ENCODE results near the gene TJAP1. TPM values are rescaled to one million over a fixed set of nuclear protein-coding genes. Genes with fewer than 3 reads are reported as not detected.
A peak's percentile ranks its signal among the peaks of the same experiment; 100 is the strongest.

Gene TJAP1
- total and polyA plus RNA-seq, 2 experiments from 2014 or later, result 10.3 to 16.4 TPM

DNA sequence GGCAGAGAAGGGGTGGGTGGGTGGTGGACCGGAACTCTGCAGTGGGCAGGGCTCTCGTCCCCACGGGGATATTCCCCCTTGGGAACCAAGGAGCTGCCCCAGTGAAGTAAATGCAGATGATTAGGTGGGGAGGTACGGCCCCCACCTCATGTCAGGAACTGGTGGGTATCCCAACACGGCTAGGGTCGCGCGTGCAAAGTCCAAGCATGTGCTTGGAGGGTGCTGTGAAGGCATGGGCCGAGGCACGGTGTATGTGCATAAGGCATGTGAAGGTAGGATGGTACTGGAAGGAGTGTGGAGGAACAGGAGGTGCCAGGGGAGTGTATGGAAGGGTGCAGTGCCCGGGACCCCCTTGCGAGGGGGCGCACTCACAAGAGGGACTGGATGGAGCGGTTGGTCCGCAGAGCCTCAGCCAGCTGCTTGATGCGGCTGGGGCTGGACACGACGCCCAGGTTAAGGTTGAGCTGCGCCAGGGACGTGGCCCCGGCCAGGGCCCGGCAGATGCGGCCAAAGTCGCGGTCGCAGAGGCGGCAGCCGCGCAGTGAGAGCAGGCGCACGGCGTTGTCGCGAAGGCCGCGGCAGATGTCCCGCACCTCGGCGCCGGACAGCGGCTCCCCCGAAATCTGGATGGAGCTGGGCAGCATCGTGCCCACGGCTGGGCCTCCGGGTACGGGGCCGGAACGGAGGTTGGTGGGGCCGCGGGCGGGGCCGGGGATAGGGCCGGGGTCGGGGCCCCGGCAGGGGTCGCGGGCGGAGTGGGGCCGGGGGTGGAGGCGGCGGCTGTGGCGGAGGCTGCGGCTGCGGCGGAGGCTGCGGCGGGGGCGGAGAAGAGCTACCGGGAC is 32.0 kb downstream of the TJAP1 start:
- TF ChIP-seq EZH2phosphoT487 (IDR thresholded peaks at IDR 0.05; ENCODE audit: low read depth, severe bottlenecking, unreplicated experiment) (no peak), CTCF (IDR thresholded peaks at IDR 0.05; ENCODE audit: poor library complexity) (no peak), EZH2 (IDR thresholded peaks at IDR 0.05; ENCODE audit: borderline replicate concordance) (peak; percentile 30)
- no peak overlapping the region for H3K27ac ChIP-seq
- no peaks in the 10 kb centered on the region for H3K9me2 ChIP-seq (replicated peaks; ENCODE audit: insufficient read depth)
- DNase-seq (ENCODE audit: low spot score), result no peak
- H3K36me3 ChIP-seq (replicated peaks; ENCODE audit: insufficient read depth, low read depth), result no peaks in the 10 kb centered on the region
- WGBS (ENCODE audit: low lambda C conversion rate, missing lambda C conversion rate), result 22% methylated on average over 34 of the region's 69 CpGs
- peak overlapping the region; percentile 38 for H3K4me3 ChIP-seq
- peaks cover 15% of the 10 kb centered on the region for H3K4me1 ChIP-seq (ENCODE audit: insufficient read depth)
- peaks cover 12% of the 10 kb centered on the region for H3K27me3 ChIP-seq
- H3K79me2 ChIP-seq, result peaks cover 2% of the 10 kb centered on the region
- H4K20me1 ChIP-seq (ENCODE audit: insufficient read depth, poor library complexity, severe bottlenecking), result no peaks in the 10 kb centered on the region
- H2AFZ ChIP-seq, result peak overlapping the region; percentile 8
- H3K4me2 ChIP-seq, result peak overlapping the region; percentile 99
- H3K9me3 ChIP-seq (ENCODE audit: low read depth), result no peaks in the 10 kb centered on the region

GRCh38 chr6:43509984-43510826 is 32.8 kb downstream of the TJAP1 start, which contains the start of gene LRRC73:
Gene LRRC73, minus strand, starts transcription at chr6:43510346. Its CDS starts 561 bp downstream, at chr6:43509785.
- Histone ChIP-seq H3K9me3 (ENCODE audit: low read depth) (no peaks in the 10 kb centered on the region), H3K27ac (no peak within 1 kb of the TSS), H3K4me3 (peak within 1 kb of the TSS; percentile 38), H3K36me3 (replicated peaks; ENCODE audit: insufficient read depth, low read depth) (no peaks in the 10 kb centered on the region), H3K4me1 (ENCODE audit: insufficient read depth) (peaks cover 18% of the 10 kb centered on the region), H4K20me1 (ENCODE audit: insufficient read depth, poor library complexity, severe bottlenecking) (peaks cover 6% of the 10 kb centered on the region), H3K27me3 (peaks cover 12% of the 10 kb centered on the region), H3K4me2 (peak within 1 kb of the TSS; percentile 99), H3K9me2 (replicated peaks; ENCODE audit: insufficient read depth) (no peaks in the 10 kb centered on the region), H2AFZ (peak within 1 kb of the TSS; percentile 8), H3K79me2 (peaks cover 9% of the 10 kb centered on the region)
- peak; percentile 93 for DNase-seq (ENCODE audit: low spot score)
- WGBS (ENCODE audit: low lambda C conversion rate, missing lambda C conversion rate), result 16% methylated on average over 55 of the region's 96 CpGs
- TF ChIP-seq CTCF (IDR thresholded peaks at IDR 0.05; ENCODE audit: poor library complexity), result no peak
- no peak for TF ChIP-seq EZH2phosphoT487 (IDR thresholded peaks at IDR 0.05; ENCODE audit: low read depth, severe bottlenecking, unreplicated experiment)
- no peak for TF ChIP-seq EZH2 (IDR thresholded peaks at IDR 0.05; ENCODE audit: borderline replicate concordance)

GRCh38 chr6:43510827-43511163 is 33.4 kb downstream of the TJAP1 start:
- no peaks in the 10 kb centered on the region for H3K36me3 ChIP-seq (replicated peaks; ENCODE audit: insufficient read depth, low read depth)
- TF ChIP-seq EZH2phosphoT487 (IDR thresholded peaks at IDR 0.05; ENCODE audit: low read depth, severe bottlenecking, unreplicated experiment) (no peak), EZH2 (IDR thresholded peaks at IDR 0.05; ENCODE audit: borderline replicate concordance) (no peak), CTCF (IDR thresholded peaks at IDR 0.05; ENCODE audit: poor library complexity) (no peak)
- no peak overlapping the region for H2AFZ ChIP-seq

More at GRCh38 chr6:43510827-43511163, 33.4 kb downstream of the TJAP1 start:
- Histone ChIP-seq H3K4me3 (no peak overlapping the region), H3K27me3 (peaks cover 12% of the 10 kb centered on the region), H3K4me1 (ENCODE audit: insufficient read depth) (peaks cover 24% of the 10 kb centered on the region), H3K4me2 (peak overlapping the region; percentile 99), H3K27ac (no peak overlapping the region), H4K20me1 (ENCODE audit: insufficient read depth, poor library complexity, severe bottlenecking) (peaks cover 10% of the 10 kb centered on the region), H3K9me3 (ENCODE audit: low read depth) (no peaks in the 10 kb centered on the region), H3K79me2 (peaks cover 15% of the 10 kb centered on the region), H3K9me2 (replicated peaks; ENCODE audit: insufficient read depth) (no peaks in the 10 kb centered on the region)
- DNase-seq (ENCODE audit: low spot score), result no peak
- 86% methylated on average over 10 of the region's 10 CpGs for WGBS (ENCODE audit: low lambda C conversion rate, missing lambda C conversion rate)

Measured in hepatocyte (in vitro differentiated cells).